Measurements from ENCODE around the gene EXOC4.

DNA sequence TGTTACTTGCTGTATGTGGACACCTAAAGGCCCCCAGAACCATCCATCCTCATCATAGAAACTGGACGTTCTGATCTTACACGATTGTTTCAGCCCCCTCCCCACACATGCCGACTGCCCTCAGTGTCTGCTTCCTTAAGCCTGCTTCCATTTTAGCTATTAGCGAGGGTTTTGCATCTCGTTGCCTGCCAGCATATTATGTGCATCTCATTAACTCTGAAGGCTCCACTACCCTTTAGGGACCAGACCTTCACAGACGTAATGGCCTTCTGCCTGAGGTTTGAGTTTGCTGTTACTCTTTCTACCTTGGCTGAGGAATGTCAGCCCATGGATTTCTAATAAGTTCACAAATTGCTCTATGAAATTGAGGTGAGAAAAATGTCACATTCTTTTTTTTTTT lies 820.4 kb downstream of the EXOC4 start:
- TF ChIP-seq ZBTB17 (tag by site-specific recombination; IDR thresholded peaks at IDR 0.05), result no peak
- no peak for TF ChIP-seq OSR2 (tag by site-specific recombination; IDR thresholded peaks at IDR 0.05)
- TF ChIP-seq, protein P1, sequence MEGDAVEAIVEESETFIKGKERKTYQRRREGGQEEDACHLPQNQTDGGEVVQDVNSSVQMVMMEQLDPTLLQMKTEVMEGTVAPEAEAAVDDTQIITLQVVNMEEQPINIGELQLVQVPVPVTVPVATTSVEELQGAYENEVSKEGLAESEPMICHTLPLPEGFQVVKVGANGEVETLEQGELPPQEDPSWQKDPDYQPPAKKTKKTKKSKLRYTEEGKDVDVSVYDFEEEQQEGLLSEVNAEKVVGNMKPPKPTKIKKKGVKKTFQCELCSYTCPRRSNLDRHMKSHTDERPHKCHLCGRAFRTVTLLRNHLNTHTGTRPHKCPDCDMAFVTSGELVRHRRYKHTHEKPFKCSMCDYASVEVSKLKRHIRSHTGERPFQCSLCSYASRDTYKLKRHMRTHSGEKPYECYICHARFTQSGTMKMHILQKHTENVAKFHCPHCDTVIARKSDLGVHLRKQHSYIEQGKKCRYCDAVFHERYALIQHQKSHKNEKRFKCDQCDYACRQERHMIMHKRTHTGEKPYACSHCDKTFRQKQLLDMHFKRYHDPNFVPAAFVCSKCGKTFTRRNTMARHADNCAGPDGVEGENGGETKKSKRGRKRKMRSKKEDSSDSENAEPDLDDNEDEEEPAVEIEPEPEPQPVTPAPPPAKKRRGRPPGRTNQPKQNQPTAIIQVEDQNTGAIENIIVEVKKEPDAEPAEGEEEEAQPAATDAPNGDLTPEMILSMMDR (tag by site-specific recombination; IDR thresholded peaks at IDR 0.05), result no peak
- TF ChIP-seq ZNF558 (tag by site-specific recombination; IDR thresholded peaks at IDR 0.05), result no peak
- no peak for TF ChIP-seq HOXC10 (CRISPR knock-in tag; IDR thresholded peaks at IDR 0.05)
- no peak for TF ChIP-seq ZNF184 (tag by site-specific recombination; IDR thresholded peaks at IDR 0.05)
- TF ChIP-seq ZEB2 (tag by site-specific recombination; IDR thresholded peaks at IDR 0.05), result no peak
- no peak for TF ChIP-seq ZNF830 (tag by site-specific recombination; IDR thresholded peaks at IDR 0.05; ENCODE audit: low read depth)
- TF ChIP-seq ZNF624 (tag by site-specific recombination; IDR thresholded peaks at IDR 0.05), result no peak
